ENCODE measurements around the gene SPACA9.
A peak's percentile ranks its signal among the peaks of the same experiment; 100 is the strongest.

SPACA9 gene

DNA sequence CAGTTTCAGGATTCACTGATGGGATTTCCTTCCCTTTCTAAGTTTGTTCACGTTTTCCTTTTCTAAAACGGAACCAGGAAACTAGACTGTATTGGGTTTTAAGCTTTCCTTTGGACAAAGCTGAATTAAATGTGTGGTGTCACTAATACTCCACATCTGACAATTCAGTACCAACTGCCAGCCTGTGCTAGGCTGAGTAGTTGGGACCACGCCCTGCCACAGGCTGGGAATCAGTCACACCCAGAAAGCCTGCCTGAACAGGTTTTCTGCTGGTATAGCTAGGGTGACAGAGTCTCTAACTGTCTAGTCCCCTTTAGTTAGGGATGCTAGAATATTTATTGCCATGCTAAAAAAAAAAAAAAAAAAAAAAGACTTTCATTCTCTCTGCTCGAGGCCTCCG is 15.6 kb downstream of the SPACA9 start:
- no peak for DNase-seq (ENCODE audit: low spot score)

- no peak for DNase-seq (ENCODE audit: low spot score)
Observed at GRCh38 chr9:132894862-132895835, 16.5 kb downstream of the SPACA9 start.

DNA sequence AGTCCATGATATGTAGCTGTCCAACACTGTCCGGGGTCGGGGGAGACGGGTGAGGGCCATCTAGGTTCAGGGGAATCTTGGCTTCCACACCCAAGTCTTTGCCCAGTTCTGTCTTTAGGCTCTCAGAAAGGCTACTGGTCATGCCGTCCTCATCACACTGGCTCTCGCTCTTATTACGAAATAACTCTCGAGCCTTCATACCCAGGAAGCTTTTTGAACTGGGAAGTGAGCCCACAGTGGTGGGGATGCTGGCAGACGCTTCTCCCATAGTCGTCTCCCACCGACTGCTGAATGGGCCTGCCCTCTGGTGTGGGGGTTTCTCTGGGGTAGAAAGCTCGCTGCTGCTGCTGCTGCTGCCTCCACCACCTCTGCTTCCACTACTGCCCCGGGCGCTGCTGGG is 17.6 kb downstream of the SPACA9 start:
- DNase-seq (ENCODE audit: low spot score) = no peak

DNA sequence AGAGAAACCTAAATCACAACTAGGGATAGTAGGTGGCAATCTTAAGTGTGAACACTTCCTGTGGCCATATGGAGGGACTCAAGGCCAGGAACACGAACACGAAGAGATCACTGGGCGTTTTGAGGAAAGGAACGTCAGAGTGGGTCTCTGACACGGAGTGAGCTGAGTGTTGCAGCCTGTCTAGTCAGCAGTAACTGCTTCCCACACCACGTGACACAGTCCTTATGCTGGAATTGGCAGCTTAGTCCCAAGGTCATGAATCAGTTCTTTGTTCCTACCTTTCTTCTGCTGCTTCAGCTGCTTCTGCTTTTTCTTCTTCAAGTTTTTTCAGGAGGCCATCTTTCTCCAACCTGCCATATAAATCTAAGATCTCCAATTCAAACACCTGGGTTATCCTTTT is 18.2 kb downstream of the SPACA9 start:
- peak; percentile 93 for DNase-seq (ENCODE audit: low spot score)

DNA sequence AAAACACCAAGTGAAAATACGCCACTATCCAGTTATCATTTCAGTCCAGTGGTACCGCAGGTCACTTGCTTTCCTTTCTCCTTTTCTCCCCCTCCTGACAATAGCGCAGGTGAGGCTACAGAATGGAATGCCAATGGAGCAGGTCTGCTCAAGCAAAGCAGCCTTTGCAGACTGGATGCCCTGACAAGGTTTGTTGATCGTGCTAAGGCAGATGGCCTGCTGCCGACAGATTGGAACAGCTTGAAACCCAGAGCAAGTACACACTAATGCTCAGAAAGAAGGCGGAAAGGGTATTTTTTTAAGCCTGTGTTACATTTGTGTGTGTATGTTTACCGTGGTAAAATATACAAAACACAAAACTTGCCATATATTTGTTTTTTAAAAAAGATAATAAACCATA is 19.4 kb downstream of the SPACA9 start:
- DNase-seq (ENCODE audit: low spot score) = no peak

DNA sequence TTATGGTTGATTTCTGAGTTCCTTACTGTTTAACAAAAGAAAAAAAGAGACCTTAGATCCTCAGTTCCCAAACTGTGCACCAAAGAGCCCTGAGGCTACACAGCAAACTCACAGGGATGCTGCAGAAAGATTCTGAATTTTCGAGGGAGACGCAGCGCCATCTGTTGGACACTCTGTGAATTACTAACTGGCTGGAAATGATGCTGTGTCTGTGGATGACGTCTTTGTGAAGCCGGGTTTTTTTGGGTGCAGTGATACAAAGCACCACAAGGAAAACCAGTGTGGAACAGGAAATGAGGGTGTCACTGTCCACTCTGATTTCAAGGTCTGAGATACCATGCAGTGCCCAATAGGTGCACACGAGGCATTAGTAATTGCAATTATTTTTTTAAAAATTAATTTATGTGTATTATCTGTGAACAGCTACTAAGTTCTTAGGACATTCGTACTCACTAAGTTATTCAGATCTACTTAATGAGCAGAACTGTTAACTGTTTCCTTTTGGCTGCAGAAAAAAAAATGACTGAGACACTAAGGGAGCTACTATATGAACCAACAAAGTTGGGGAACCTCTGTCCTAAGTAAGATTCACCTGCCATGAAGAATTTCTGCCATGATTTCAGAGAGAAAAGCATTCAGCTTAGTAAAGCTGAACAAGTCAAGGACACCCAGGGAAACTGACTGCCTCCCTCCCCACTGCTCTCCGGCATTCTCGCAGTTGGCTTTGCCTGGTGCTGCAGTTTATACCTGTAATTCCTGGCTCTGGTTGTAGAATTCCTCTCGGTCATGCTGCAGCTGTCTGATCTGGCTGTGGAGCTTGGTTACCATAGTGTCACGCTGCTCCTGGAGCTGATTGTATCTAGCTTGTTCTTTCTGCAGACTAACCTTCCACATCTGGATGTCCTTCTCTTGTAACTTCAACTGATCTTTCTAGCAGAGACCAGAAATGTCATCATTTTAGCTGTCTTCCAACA is 23.4 kb downstream of the SPACA9 start:
- peak; percentile 79 for DNase-seq (ENCODE audit: low spot score)

DNA sequence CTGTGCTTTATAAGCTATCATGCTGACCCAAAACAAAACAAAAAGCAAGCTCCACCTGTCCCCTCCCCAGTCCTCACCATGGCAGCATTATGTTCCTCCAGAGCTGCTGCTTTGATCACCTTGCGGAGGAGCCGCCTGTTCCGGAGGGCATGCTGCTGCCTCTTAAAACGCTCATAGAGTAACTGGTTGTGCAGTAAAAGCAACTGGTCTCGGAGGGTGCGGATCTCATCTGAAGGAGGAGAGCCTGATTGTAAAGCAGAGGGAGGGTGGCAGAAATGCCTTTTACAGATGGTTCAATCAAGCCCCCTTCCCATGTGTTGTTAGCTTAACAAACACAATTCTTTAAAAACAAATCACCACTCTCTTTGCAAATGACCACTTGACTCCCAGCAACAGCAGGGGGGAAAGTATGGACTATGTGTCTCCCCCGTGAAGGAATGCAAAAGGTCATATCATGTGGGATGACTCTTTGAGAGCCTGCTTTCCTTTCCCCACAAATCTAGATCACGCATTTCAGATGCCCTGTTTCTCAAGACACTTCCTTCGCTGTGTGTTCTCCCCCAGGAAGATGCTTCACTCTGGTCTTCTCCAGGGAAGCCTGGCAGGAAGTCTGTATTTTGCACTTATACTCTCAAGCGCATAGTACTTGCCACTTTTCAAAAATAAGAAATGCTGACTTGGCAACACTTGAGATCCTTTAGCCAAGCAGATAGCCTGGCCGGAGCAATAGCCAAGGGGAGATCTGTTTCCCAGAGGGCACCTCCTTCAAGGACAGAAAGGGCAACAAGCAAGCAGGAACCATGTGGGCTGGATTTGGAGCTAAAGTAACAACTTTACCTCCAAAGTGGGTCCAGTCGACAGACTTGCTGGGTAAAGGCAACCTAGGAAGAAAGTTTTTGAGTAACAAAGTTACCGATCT is 25.1 kb downstream of the SPACA9 start:
- DNase-seq (ENCODE audit: low spot score) = no peak

DNA sequence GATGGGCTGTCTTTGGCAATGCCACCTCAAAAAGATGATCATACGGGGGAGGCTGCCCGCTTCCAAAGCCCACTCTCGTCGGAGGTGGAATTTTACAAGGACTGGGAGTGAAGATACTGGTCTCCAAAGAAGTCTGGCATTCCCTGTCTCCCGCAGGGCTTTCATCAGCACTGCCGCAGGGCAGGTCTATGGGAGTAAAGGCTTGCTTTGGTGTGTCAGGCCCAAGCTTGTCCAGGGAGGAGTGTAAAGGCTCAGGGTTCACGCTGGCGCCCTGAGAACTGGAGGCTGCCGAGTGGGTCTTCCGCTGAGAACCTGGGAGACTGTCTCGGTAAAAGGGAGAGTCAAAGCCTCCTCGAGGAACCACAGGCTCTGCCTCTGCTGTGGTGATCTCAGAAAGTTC is 27.0 kb downstream of the SPACA9 start:
- no peak for DNase-seq (ENCODE audit: low spot score)

DNA sequence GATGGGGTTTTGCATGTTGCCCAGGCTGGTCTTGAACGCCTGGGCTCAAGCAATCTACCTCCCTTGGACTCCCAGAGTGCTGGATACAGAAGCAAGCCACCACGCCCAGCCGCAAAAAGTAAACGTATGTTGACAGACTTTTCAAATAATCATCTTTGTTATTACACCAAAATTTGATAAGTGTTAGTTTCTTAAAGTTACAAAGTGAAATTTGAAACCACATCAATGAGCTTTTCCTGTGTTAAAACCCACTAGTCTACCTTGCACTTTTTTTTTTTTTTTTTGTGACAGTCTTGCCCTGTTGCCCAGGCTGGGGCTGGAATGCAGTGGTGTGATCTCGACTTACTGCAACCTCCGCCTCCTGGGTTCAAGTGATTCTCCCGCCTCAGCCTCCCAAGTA is 29.9 kb downstream of the SPACA9 start:
- no peak for DNase-seq (ENCODE audit: low spot score)

DNA sequence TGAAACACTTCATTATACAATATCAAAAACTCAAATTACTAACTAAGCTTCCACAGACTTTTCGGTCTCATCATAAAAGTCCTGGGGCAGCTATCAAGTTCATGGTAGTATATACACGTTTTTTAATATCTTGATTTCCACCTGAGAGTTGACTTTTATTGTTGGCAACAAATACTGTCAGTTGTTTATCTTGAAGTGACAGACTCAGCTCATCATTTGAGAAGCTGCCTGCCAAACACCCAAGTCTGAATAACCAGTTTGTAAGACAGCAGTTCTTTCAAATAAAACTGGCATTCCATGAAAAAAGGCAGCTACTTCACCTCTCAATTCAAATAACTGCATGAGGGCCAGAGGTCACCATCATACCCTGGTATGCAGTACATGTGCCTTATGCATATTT is 30.6 kb downstream of the SPACA9 start:
- no peak for DNase-seq (ENCODE audit: low spot score)

- DNase-seq (ENCODE audit: low spot score) = no peak
Observed at GRCh38 chr9:132910376-132910775, 31.7 kb downstream of the SPACA9 start.

GRCh38 chr9:132912131-132912530 is 33.4 kb downstream of the SPACA9 start:
- DNase-seq (ENCODE audit: low spot score) = no peak

DNA sequence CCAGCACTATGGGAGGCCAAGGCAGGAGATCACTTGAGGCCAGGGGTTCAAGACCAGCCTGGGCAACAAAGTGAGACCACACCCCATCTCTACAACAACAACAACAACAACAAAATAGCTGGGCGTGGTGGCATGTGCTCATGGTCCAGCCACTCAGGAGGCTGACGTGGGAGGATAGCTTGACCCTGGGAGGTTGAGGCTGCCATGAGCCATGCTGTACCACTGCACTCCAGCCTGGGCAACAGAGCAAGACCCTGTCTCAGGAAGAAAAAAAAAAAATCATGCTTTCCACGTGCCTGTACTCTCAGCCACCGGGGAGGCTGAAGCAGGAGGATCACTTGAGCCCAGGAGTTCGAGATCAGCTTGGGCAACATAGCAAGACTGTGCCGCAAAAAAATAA is 36.2 kb downstream of the SPACA9 start:
- DNase-seq (ENCODE audit: low spot score) = no peak

DNA sequence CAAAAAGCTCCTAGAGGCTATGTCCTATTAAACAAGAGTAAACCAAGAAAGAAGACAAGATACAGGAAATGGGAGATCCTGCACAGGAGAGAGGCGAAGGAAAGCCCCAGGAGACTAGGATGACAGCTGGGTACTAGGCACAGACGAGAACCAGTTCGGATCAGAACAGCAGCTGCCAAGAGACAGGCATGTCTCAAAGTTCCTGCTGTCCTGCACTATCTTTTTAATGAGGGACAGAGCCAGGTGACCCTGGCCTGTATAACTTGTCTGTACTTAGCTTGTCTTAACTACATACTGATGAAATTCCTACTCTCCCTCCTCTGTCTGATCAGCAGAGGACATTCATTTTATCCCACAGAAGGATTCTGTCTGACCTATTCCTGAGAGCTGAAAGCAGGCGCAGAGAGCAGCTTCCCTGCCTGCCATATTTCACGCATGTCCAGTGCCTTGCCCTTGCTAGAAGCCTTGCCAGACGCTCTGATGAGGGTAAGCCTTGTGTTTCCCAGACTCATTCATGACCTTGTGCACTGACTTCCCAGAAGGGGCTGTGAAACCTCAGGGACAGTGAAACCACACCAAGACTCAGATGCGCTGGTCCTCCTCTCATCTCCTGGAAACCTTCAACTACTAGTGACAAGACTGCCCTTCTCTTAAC is 41.0 kb downstream of the SPACA9 start:
- no peak for DNase-seq (ENCODE audit: low spot score)

GRCh38 chr9:132923346-132923902 is 44.7 kb downstream of the SPACA9 start:
- no peak for DNase-seq (ENCODE audit: low spot score)

DNA sequence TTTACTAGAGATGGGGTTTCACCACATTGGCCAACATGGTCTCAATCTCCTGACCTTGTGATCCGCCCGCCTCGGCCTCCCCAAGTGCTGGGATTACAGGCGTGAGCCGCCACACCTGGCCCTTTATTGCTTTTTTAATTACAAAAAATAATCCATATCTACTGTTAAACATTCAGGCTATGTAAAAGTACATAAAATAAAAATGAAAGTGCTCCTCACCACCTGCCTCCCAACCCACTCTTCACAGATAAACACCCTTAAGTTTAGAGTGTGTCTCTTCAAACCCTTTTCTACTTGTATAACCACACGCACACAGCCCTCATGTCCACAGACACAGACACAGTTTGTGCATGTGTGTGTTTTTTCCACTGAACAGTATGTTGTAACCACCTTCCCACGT is 49.0 kb downstream of the SPACA9 start:
- no peak for DNase-seq (ENCODE audit: low spot score)

GRCh38 chr9:132931178-132931735 is 52.6 kb downstream of the SPACA9 start:
- no peak for DNase-seq (ENCODE audit: low spot score)

DNA sequence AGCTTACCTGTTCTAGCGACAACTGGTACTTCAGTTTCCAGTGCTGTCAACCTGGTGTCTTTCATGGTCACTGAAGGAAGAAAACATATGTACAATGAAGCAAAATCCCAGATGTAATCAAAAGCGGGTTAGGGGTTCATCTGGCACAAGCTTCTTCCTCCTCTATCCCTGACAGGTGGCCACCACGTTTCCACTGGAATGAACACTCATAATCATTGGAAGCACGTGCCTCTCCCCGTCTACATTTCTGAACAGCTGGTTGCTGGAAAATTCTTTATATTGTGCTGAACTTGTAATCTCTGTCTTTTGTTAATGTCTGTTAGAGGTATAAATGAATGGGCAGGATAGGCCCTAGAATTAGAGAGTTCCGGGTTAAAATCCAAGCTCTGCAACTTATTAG is 56.3 kb downstream of the SPACA9 start:
- DNase-seq (ENCODE audit: low spot score) = no peak

DNA sequence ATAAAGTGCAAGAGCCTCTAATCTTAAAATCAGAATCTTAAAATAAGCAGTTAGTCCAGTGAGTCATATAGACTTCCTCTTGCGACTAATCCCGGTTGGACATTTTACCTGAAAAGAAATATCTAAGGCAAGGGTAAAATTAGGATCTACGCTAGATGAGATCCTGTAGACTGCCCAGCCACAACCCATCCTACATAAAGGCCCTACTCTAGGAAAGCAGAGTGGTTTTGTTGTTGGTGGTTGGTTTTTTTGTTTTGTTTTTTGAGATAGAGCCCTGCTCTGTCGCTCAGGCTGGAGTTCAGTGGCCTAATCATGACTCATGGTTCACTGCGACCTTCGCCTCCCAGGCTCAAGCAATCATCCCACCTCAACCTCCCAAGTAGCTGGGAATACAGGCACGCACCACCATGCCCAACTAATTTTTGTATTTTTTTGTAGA is 58.8 kb downstream of the SPACA9 start:
- DNase-seq (ENCODE audit: low spot score) = no peak

DNA sequence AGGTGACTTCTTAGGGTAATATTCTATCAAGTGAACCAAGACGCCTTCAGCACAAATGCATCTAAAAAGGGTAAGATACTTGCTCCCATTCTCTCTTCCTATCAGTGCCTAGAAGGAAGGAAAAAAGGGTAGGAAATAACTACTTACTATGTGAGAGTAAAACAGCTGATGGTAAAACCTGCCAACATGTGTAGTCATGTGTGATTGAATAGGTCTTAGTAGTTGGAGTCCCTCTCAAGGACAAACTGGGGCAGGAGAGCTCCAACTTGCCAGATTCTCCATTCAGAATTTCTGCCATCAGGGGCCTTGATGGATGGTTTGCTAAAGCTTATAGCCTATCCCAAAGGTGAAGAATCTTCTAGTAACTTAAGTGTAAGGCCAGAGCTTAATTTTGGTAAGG is 60.5 kb downstream of the SPACA9 start:
- no peak for DNase-seq (ENCODE audit: low spot score)
